ENCODE data around the gene SH2D5.
"Not testable (repeated sequence)": the region's sequence is repeated elsewhere in the genome, so short reads cannot be mapped to it uniquely, and the experiment has no call there.

The SH2D5 gene

GRCh38 chr1:20683614-20684013 is 48.9 kb downstream of the SH2D5 start:
- Histone ChIP-seq H3K4me3 (ENCODE audit: low read depth in 1 of 5, low read length in 5 of 5) (peak overlapping the region in 2 of 5 donors; percentile 65 to 69), H3K4me1 (ENCODE audit: control insufficient read depth in 5 of 5, insufficient read depth in 5 of 5, low read length in 5 of 5) (peaks cover 0 to 46% (median 31%) of the 10 kb centered on the region in 5 donors), H3K27ac (ENCODE audit: low read depth, low read length) (no peak overlapping the region), H3K9me3 (ENCODE audit: control insufficient read depth in 5 of 5, low read length in 5 of 5) (no peaks in the 10 kb centered on the region), H3K27me3 (ENCODE audit: control insufficient read depth in 5 of 5, insufficient read depth in 4 of 5, low read length in 5 of 5) (peaks cover 0 to 4% (median 0%) of the 10 kb centered on the region in 5 donors), H3K36me3 (ENCODE audit: control insufficient read depth in 5 of 5, insufficient read depth in 5 of 5, low read length in 5 of 5) (peaks cover 0 to 11% (median 2%) of the 10 kb centered on the region in 5 donors), H3K9ac (ENCODE audit: low read length in 5 of 5) (peak overlapping the region in 1 of 5 donors; percentile 72)

GRCh38 chr1:20682571-20683236 is 49.8 kb downstream of the SH2D5 start:
- Histone ChIP-seq H3K4me1 (ENCODE audit: control insufficient read depth in 5 of 5, insufficient read depth in 5 of 5, low read length in 5 of 5) (peaks cover 0 to 46% (median 31%) of the 10 kb centered on the region in 5 donors), H3K4me3 (ENCODE audit: low read depth in 1 of 5, low read length in 5 of 5) (peak overlapping the region in 1 of 5 donors; percentile 19), H3K27me3 (ENCODE audit: control insufficient read depth in 5 of 5, insufficient read depth in 4 of 5, low read length in 5 of 5) (peaks cover 0 to 4% (median 0%) of the 10 kb centered on the region in 5 donors), H3K9ac (ENCODE audit: low read length in 5 of 5) (peak overlapping the region in 1 of 5 donors; percentile 26), H3K9me3 (ENCODE audit: control insufficient read depth in 5 of 5, low read length in 5 of 5) (no peaks in the 10 kb centered on the region), H3K36me3 (ENCODE audit: control insufficient read depth in 5 of 5, insufficient read depth in 5 of 5, low read length in 5 of 5) (peaks cover 0 to 14% (median 2%) of the 10 kb centered on the region in 5 donors), H3K27ac (ENCODE audit: low read depth, low read length) (no peak overlapping the region)

GRCh38 chr1:20681999-20682398 is 50.5 kb downstream of the SH2D5 start:
- Histone ChIP-seq H3K36me3 (ENCODE audit: control insufficient read depth in 5 of 5, insufficient read depth in 5 of 5, low read length in 5 of 5) (peaks cover 0 to 14% (median 2%) of the 10 kb centered on the region in 5 donors), H3K4me1 (ENCODE audit: control insufficient read depth in 5 of 5, insufficient read depth in 5 of 5, low read length in 5 of 5) (peaks cover 0 to 46% (median 31%) of the 10 kb centered on the region in 5 donors), H3K4me3 (ENCODE audit: low read depth in 1 of 5, low read length in 5 of 5) (no peak overlapping the region), H3K9me3 (ENCODE audit: control insufficient read depth in 5 of 5, low read length in 5 of 5) (no peaks in the 10 kb centered on the region), H3K9ac (ENCODE audit: low read length in 5 of 5) (no peak overlapping the region), H3K27me3 (ENCODE audit: control insufficient read depth in 5 of 5, insufficient read depth in 4 of 5, low read length in 5 of 5) (peaks cover 0 to 4% (median 0%) of the 10 kb centered on the region in 5 donors), H3K27ac (ENCODE audit: low read depth, low read length) (no peak overlapping the region)

GRCh38 chr1:20680269-20680668 is 52.2 kb downstream of the SH2D5 start:
- H3K27me3 ChIP-seq (ENCODE audit: control insufficient read depth in 5 of 5, insufficient read depth in 4 of 5, low read length in 5 of 5): peaks cover 0 to 4% (median 0%) of the 10 kb centered on the region in 5 donors
- H3K9ac ChIP-seq (ENCODE audit: low read length in 5 of 5): no peak overlapping the region
- H3K4me1 ChIP-seq (ENCODE audit: control insufficient read depth in 5 of 5, insufficient read depth in 5 of 5, low read length in 5 of 5): peaks cover 0 to 36% (median 25%) of the 10 kb centered on the region in 5 donors
- no peak overlapping the region for H3K27ac ChIP-seq (ENCODE audit: low read depth, low read length)
- H3K4me3 ChIP-seq (ENCODE audit: low read depth in 1 of 5, low read length in 5 of 5): no peak overlapping the region
- no peaks in the 10 kb centered on the region for H3K9me3 ChIP-seq (ENCODE audit: control insufficient read depth in 5 of 5, low read length in 5 of 5)
- peaks cover 0 to 18% (median 2%) of the 10 kb centered on the region in 5 donors for H3K36me3 ChIP-seq (ENCODE audit: control insufficient read depth in 5 of 5, insufficient read depth in 5 of 5, low read length in 5 of 5)

GRCh38 chr1:20678599-20678998 is 53.9 kb downstream of the SH2D5 start:
- no peak overlapping the region for H3K27ac ChIP-seq (ENCODE audit: low read depth, low read length)
- no peak overlapping the region for H3K9ac ChIP-seq (ENCODE audit: low read length in 5 of 5)
- H3K4me3 ChIP-seq (ENCODE audit: low read depth in 1 of 5, low read length in 5 of 5): no peak overlapping the region
- H3K4me1 ChIP-seq (ENCODE audit: control insufficient read depth in 5 of 5, insufficient read depth in 5 of 5, low read length in 5 of 5): peaks cover 0 to 19% (median 9%) of the 10 kb centered on the region in 5 donors
- H3K9me3 ChIP-seq (ENCODE audit: control insufficient read depth in 5 of 5, low read length in 5 of 5): no peaks in the 10 kb centered on the region
- no peaks in the 10 kb centered on the region for H3K27me3 ChIP-seq (ENCODE audit: control insufficient read depth in 5 of 5, insufficient read depth in 4 of 5, low read length in 5 of 5)
- H3K36me3 ChIP-seq (ENCODE audit: control insufficient read depth in 5 of 5, insufficient read depth in 5 of 5, low read length in 5 of 5): peaks cover 0 to 18% (median 2%) of the 10 kb centered on the region in 5 donors

- H3K27ac ChIP-seq (ENCODE audit: low read depth, low read length); H3K9ac ChIP-seq (ENCODE audit: low read length in 5 of 5); H3K27me3 ChIP-seq (ENCODE audit: control insufficient read depth in 5 of 5, insufficient read depth in 4 of 5, low read length in 5 of 5); H3K4me3 ChIP-seq (ENCODE audit: low read depth in 1 of 5, low read length in 5 of 5); H3K4me1 ChIP-seq (ENCODE audit: control insufficient read depth in 5 of 5, insufficient read depth in 5 of 5, low read length in 5 of 5); H3K9me3 ChIP-seq (ENCODE audit: control insufficient read depth in 5 of 5, low read length in 5 of 5): not testable (repeated sequence)
- H3K36me3 ChIP-seq (ENCODE audit: control insufficient read depth in 5 of 5, insufficient read depth in 5 of 5, low read length in 5 of 5): peaks cover 0 to 28% (median 12%) of the 10 kb centered on the region in 5 donors
Measured at GRCh38 chr1:20673626-20674025, 58.9 kb downstream of the SH2D5 start.

- H3K36me3 ChIP-seq (ENCODE audit: control insufficient read depth in 5 of 5, insufficient read depth in 5 of 5, low read length in 5 of 5): peaks cover 0 to 25% (median 12%) of the 10 kb centered on the region in 5 donors
- no peak overlapping the region for H3K9ac ChIP-seq (ENCODE audit: low read length in 5 of 5)
- H3K9me3 ChIP-seq (ENCODE audit: control insufficient read depth in 5 of 5, low read length in 5 of 5): no peaks in the 10 kb centered on the region
- no peak overlapping the region for H3K4me3 ChIP-seq (ENCODE audit: low read depth in 1 of 5, low read length in 5 of 5)
- H3K27ac ChIP-seq (ENCODE audit: low read depth, low read length): no peak overlapping the region
- no peaks in the 10 kb centered on the region for H3K27me3 ChIP-seq (ENCODE audit: control insufficient read depth in 5 of 5, insufficient read depth in 4 of 5, low read length in 5 of 5)
- no peaks in the 10 kb centered on the region for H3K4me1 ChIP-seq (ENCODE audit: control insufficient read depth in 5 of 5, insufficient read depth in 5 of 5, low read length in 5 of 5)
Measured at GRCh38 chr1:20672265-20672632, 60.3 kb downstream of the SH2D5 start.

GRCh38 chr1:20670936-20671335 is 61.6 kb downstream of the SH2D5 start:
- H3K4me1 ChIP-seq (ENCODE audit: control insufficient read depth in 5 of 5, insufficient read depth in 5 of 5, low read length in 5 of 5): peaks cover 0 to 8% (median 0%) of the 10 kb centered on the region in 5 donors
- H3K9ac ChIP-seq (ENCODE audit: low read length in 5 of 5): no peak overlapping the region
- no peak overlapping the region for H3K27ac ChIP-seq (ENCODE audit: low read depth, low read length)
- peaks cover 0 to 5% (median 0%) of the 10 kb centered on the region in 5 donors for H3K27me3 ChIP-seq (ENCODE audit: control insufficient read depth in 5 of 5, insufficient read depth in 4 of 5, low read length in 5 of 5)
- H3K9me3 ChIP-seq (ENCODE audit: control insufficient read depth in 5 of 5, low read length in 5 of 5): no peaks in the 10 kb centered on the region
- H3K36me3 ChIP-seq (ENCODE audit: control insufficient read depth in 5 of 5, insufficient read depth in 5 of 5, low read length in 5 of 5): peaks cover 0 to 25% (median 12%) of the 10 kb centered on the region in 5 donors
- H3K4me3 ChIP-seq (ENCODE audit: low read depth in 1 of 5, low read length in 5 of 5): no peak overlapping the region
